Lung (tissue), 12 donors: Measurements from ENCODE around the gene KSR1. TPM values are rescaled to one million over a fixed set of nuclear protein-coding genes. Genes with fewer than 3 reads are reported as not detected.
"Not testable (repeated sequence)": the region's sequence is repeated elsewhere in the genome, so short reads cannot be mapped to it uniquely, and the experiment has no call there.

Experiments used
- ATAC-seq: fragments of 200-7000 bp; cut with Tn5 transposase; one replicate; pipeline ENCODE4 v1.9.1; 2020; ENCODE audit warnings: moderate number of reproducible peaks; ENCODE audit not compliant: insufficient read depth, low FRiP score
- DNase-seq, 3 donors: peaks; one replicate each; pipeline ENCODE4 v3.0.0-alpha.2; 2013 to 2017
- H3K27ac ChIP-seq, 2 donors: one replicate each; pipeline ENCODE4 v1.5.1; 2013; ENCODE audit warnings: mild to moderate bottlenecking in 2 of 2, moderate library complexity in 2 of 2, control low read depth in 1 of 2, inconsistent platforms in 1 of 2, low read depth in 1 of 2, low read length in 1 of 2
- H3K27me3 ChIP-seq, 3 donors: one replicate each; pipeline ENCODE4 v1.5.1; 2013; ENCODE audit warnings: low read length in 2 of 3; ENCODE audit not compliant: control insufficient read depth in 3 of 3, insufficient read depth in 3 of 3
- H3K36me3 ChIP-seq, 4 donors: one replicate each; pipeline ENCODE4 v1.5.1; 2013; ENCODE audit warnings: low read length in 4 of 4, mild to moderate bottlenecking in 1 of 4, moderate library complexity in 1 of 4; ENCODE audit not compliant: control insufficient read depth in 4 of 4, insufficient read depth in 4 of 4
- H3K4me1 ChIP-seq, 5 donors: one replicate each; pipeline ENCODE4 v1.5.1; 2013; ENCODE audit warnings: low read length in 5 of 5, mild to moderate bottlenecking in 2 of 5, moderate library complexity in 1 of 5; ENCODE audit not compliant: control insufficient read depth in 5 of 5, insufficient read depth in 5 of 5
- H3K4me3 ChIP-seq: one replicate; pipeline ENCODE4 v1.5.1; 2013; ENCODE audit warnings: mild to moderate bottlenecking, control low read depth, moderate library complexity
- H3K9ac ChIP-seq, 2 donors: one replicate each; pipeline ENCODE4 v1.5.1; 2013; ENCODE audit warnings: low read length in 2 of 2, control low read depth in 1 of 2; ENCODE audit not compliant: insufficient read depth in 1 of 2
- H3K9me3 ChIP-seq, 4 donors: one replicate each; pipeline ENCODE4 v1.5.1; 2013; ENCODE audit warnings: low read length in 3 of 4, mild to moderate bottlenecking in 1 of 4, moderate library complexity in 1 of 4; ENCODE audit not compliant: control insufficient read depth in 4 of 4, insufficient read depth in 3 of 4
- CTCF ChIP-seq: IDR thresholded peaks from 2 replicates; pipeline ENCODE4 v1.5.1; 2012; ENCODE audit warnings: mild to moderate bottlenecking; ENCODE audit errors: control extremely low read depth, extremely low read depth
- WGBS, 2 donors: extraction: QIAGEN DNeasy Blood & Tissue Kit; methylation state at CpG; one replicate each; pipeline ENCODE4 v1.1.7; 2013; 5-methylcytosine and 5-hydroxymethylcytosine counted together
- polyA plus RNA-seq, 2 donors: library from polyadenylated mRNA; stranded (reverse); fragments of 200-250 nt; gene quantifications; one replicate each; pipeline ENCODE4 v1.2.1, GENCODE V29; 2013
- total RNA-seq, 2 donors: library from RNA; depleted of rRNA in 1 of 2; stranded (reverse); fragments of >200 nt in 1 of 2; gene quantifications; one replicate each; pipeline ENCODE4 v1.2.1, GENCODE V29; 2014 to 2021
- donor health status: control.
- donor health status: control.
- donor health status: Bipolar disorder and iron deficiency.
- donor health status: healthy.
- donor health status: DM: yes; HTN: yes; CAD: no.

Gene KSR1
- total and polyA plus RNA-seq, 4 donors: 26.8 to 70.0 (median 42.3) TPM

DNA sequence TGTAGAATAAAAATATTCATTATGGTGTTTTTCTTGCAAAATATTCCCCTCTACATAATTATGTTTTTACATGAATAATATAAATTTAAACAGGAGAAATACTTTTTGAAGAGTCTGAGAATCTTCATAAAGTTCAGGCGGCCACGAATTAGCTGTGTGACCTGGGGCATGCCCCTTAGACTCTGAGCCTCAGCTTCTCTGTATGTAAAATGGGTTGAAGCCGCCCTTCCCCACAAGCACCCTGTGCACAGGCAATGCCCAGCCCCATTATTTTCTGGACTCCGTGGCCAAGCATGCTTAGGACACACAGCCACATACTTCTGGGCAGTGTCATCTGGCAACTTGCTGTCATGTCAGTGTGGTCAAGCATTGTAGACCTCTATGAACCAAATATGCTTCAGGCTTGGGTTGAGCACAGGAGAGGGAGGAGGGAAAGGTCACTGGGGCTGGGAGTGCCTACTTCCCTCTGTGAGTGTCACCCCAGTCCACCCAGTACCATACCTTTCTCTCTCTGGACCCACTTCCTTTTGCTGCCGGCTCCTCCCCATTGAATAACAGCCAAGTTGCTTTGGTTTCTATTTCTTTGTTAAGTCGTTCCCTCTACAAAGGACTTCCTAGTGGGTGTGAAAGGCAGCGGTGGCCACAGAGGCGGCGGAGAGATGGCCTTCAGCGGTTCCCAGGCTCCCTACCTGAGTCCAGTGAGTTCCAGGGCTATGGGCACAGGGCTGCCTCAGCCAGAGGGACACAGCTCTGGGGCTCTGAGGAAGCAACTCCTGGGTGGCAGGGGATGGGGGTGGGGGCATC, 174.6 kb downstream of the KSR1 start, which contains the start of gene LGALS9:
TSS of gene LGALS9 (plus strand) at position 582 of the 804 bp plus-strand sequence. CDS start at position 660, 78 bp downstream.
- H3K27me3 ChIP-seq: no peaks in the 10 kb centered on the region
- no peaks in the 10 kb centered on the region for H3K9me3 ChIP-seq
- H3K9ac ChIP-seq: peak within 1 kb of the TSS in 1 of 2 donors; percentile 36
- peak in 2 of 3 donors; percentile 32 to 40 for DNase-seq
- 34 to 39% methylated on average over 10 of the region's 10 CpGs for WGBS, 2 donors
- H3K27ac ChIP-seq: peak within 1 kb of the TSS in 1 of 2 donors; percentile 86
- peak within 1 kb of the TSS; percentile 33 for H3K4me3 ChIP-seq
- peak; percentile 51 for ATAC-seq
- peaks cover 0 to 8% (median 5%) of the 10 kb centered on the region in 4 donors for H3K36me3 ChIP-seq
- TF ChIP-seq CTCF: no peak
- H3K4me1 ChIP-seq: peaks cover 0 to 25% (median 9%) of the 10 kb centered on the region in 5 donors

GRCh38 chr17:27631411-27631760, 175.1 kb downstream of the KSR1 start:
- Histone ChIP-seq H3K27me3 (no peaks in the 10 kb centered on the region), H3K27ac (peak overlapping the region in 1 of 2 donors; percentile 86), H3K4me3 (no peak overlapping the region), H3K4me1 (peaks cover 0 to 25% (median 9%) of the 10 kb centered on the region in 5 donors), H3K9ac (peak overlapping the region in 1 of 2 donors; percentile 36), H3K36me3 (peaks cover 0 to 4% (median 3%) of the 10 kb centered on the region in 4 donors), H3K9me3 (no peaks in the 10 kb centered on the region)
- WGBS, 2 donors: 8 to 37% methylated on average over 6 of the region's 6 CpGs
- ATAC-seq (no peak), DNase-seq (no peak)
- TF ChIP-seq CTCF: no peak

GRCh38 chr17:27631897-27632725, 175.9 kb downstream of the KSR1 start:
- Histone ChIP-seq H3K4me3 (peak overlapping the region; percentile 33), H3K4me1 (peaks cover 0 to 25% (median 9%) of the 10 kb centered on the region in 5 donors), H3K36me3 (no peaks in the 10 kb centered on the region), H3K27me3 (no peaks in the 10 kb centered on the region), H3K9ac (no peak overlapping the region), H3K27ac (peak overlapping the region; percentile 42 to 86), H3K9me3 (no peaks in the 10 kb centered on the region)
- ATAC-seq (no peak), DNase-seq (no peak)
- WGBS, 2 donors: 31 to 45% methylated on average over 11 of the region's 11 CpGs
- TF ChIP-seq CTCF: no peak

GRCh38 chr17:27632766-27633165, 176.5 kb downstream of the KSR1 start:
- not testable (repeated sequence) for H3K4me3 ChIP-seq, H3K9ac ChIP-seq, H3K9me3 ChIP-seq, H3K27me3 ChIP-seq, H3K36me3 ChIP-seq
- WGBS, 2 donors: 5 to 22% methylated on average over 8 to 9 of the region's 9 CpGs
- H3K4me1 ChIP-seq: peaks cover 0 to 25% (median 9%) of the 10 kb centered on the region in 5 donors
- peak; percentile 70 for ATAC-seq
- peak overlapping the region; percentile 12 to 42 for H3K27ac ChIP-seq
- peak; percentile 56 to 79 (median 63) for DNase-seq
